AG20443 (cell line): ENCODE results near the gene MGST1.
A peak's percentile ranks its signal among the peaks of the same experiment; 100 is the strongest.
"Not testable (repeated sequence)": the region's sequence is repeated elsewhere in the genome, so short reads cannot be mapped to it uniquely, and the experiment has no call there.

Experiments
- DNase-seq: peaks from one replicate; pipeline ENCODE4 v3.0.0; 2012; ENCODE audit warnings: low spot score, mixed read lengths

Gene MGST1

GRCh38 chr12:16352481-16352880 is 5.0 kb downstream of the MGST1 start:
- DNase-seq: no peak

GRCh38 chr12:16358878-16359277 is 11.4 kb downstream of the MGST1 start:
- no peak for DNase-seq

- DNase-seq: peak; percentile 65
Observed at GRCh38 chr12:16359512-16360491, 12.4 kb downstream of the MGST1 start.

GRCh38 chr12:16361142-16361783 is 13.8 kb downstream of the MGST1 start:
- DNase-seq: no peak

- DNase-seq: no peak
Observed at GRCh38 chr12:16362550-16362949, 15.1 kb downstream of the MGST1 start.

GRCh38 chr12:16369156-16369555 is 21.7 kb downstream of the MGST1 start:
- DNase-seq: no peak

GRCh38 chr12:16370096-16370495 is 22.7 kb downstream of the MGST1 start:
- no peak for DNase-seq

GRCh38 chr12:16382652-16383312 is 35.3 kb downstream of the MGST1 start:
- DNase-seq: not testable (repeated sequence)

GRCh38 chr12:16384732-16385131 is 37.3 kb downstream of the MGST1 start:
- DNase-seq: no peak

- DNase-seq: peak; percentile 82
Observed at GRCh38 chr12:16385782-16386646, 38.6 kb downstream of the MGST1 start.

GRCh38 chr12:16387919-16388318 is 40.5 kb downstream of the MGST1 start:
- DNase-seq: no peak

GRCh38 chr12:16389594-16389993 is 42.1 kb downstream of the MGST1 start:
- DNase-seq: peak; percentile 45

- DNase-seq: no peak
Observed at GRCh38 chr12:16392846-16393535, 45.5 kb downstream of the MGST1 start.

GRCh38 chr12:16399101-16399500 is 51.7 kb downstream of the MGST1 start:
- no peak for DNase-seq

- DNase-seq: not testable (repeated sequence)
Observed at GRCh38 chr12:16401835-16402234, 54.4 kb downstream of the MGST1 start.

- no peak for DNase-seq
Observed at GRCh38 chr12:16407346-16407745, 59.9 kb downstream of the MGST1 start.
